Kidney (tissue), 14 donors: Measurements from ENCODE around the gene EMX1. TPM values are rescaled to one million over a fixed set of nuclear protein-coding genes. Genes with fewer than 3 reads are reported as not detected.

Experiments used
- DNase-seq, 5 donors: peaks; one replicate each; pipeline ENCODE4 v3.0.0-alpha.2; 2013 to 2020
- FAIRE-seq: peaks from 2 replicates; lab custom pipeline; 2012; peaks lifted over from hg19 to GRCh38; lab: Jason Lieb, UNC
- H3K27ac ChIP-seq, 2 donors: one replicate each; pipeline ENCODE4 v1.7.0; 2013; ENCODE audit warnings: low read depth in 2 of 2, low read length in 2 of 2, inconsistent platforms in 1 of 2
- H3K27me3 ChIP-seq: one replicate; pipeline ENCODE4 v1.7.1; 2013; ENCODE audit warnings: low read length, inconsistent platforms; ENCODE audit not compliant: control insufficient read depth, insufficient read depth
- H3K36me3 ChIP-seq, 3 donors: one replicate each; pipeline versions ENCODE4 v1.7.0 to v1.7.1; 2013; ENCODE audit warnings: low read length in 3 of 3, control low read depth in 1 of 3, inconsistent platforms in 1 of 3; ENCODE audit not compliant: insufficient read depth in 3 of 3, control insufficient read depth in 2 of 3
- H3K4me1 ChIP-seq, 3 donors: one replicate each; pipeline versions ENCODE4 v1.7.0 to v1.7.1; 2013; ENCODE audit warnings: low read length in 3 of 3, inconsistent platforms in 1 of 3, low read depth in 1 of 3; ENCODE audit not compliant: control insufficient read depth in 2 of 3, insufficient read depth in 2 of 3
- H3K4me3 ChIP-seq, 3 donors: one replicate each; pipeline versions ENCODE4 v1.7.0 to v1.8.1; 2013; ENCODE audit warnings: low read length in 3 of 3, control low read depth in 1 of 3, inconsistent platforms in 1 of 3
- H3K9ac ChIP-seq, 3 donors: one replicate each; pipeline versions ENCODE4 v1.7.0 to v1.7.1; 2013; ENCODE audit warnings: low read length in 3 of 3, control low read depth in 1 of 3, inconsistent platforms in 1 of 3
- H3K9me3 ChIP-seq, 3 donors: one replicate each; pipeline versions ENCODE4 v1.7.0 to v1.7.1; 2013; ENCODE audit warnings: low read length in 3 of 3, control low read depth in 1 of 3, inconsistent platforms in 1 of 3; ENCODE audit not compliant: control insufficient read depth in 2 of 3, insufficient read depth in 1 of 3
- intact Hi-C: fragments of 100-400 bp; cut with DNase I; formaldehyde crosslinking; loops from one replicate; pipeline ENCODE4 v1.11.1; 2022
- polyA plus RNA-seq: library from polyadenylated mRNA; stranded (reverse); fragments of 350-450 nt; fragmentation: Illumina TruSeq; extraction: RNeasy Lipid Tissue Mini Kit (QIAGEN cat#74804); gene quantifications from one replicate; pipeline ENCODE4 v1.2.3, GENCODE V29; 2014; ENCODE audit warnings: low read depth, low replicate concordance; ENCODE audit not compliant: insufficient read depth
- total RNA-seq: library from RNA; stranded (reverse); fragmentation: NEBNext Ultra II Directional; extraction: Animal tissue kit (Norgen Biotek cat#: 25700); gene quantifications from one replicate; pipeline ENCODE4 v1.2.1, GENCODE V29; 2021
- TF ChIP-seq, protein P1 (sequence below): IDR thresholded peaks from 3 replicates; pipeline ENCODE4 v1.5.1; 2012; ENCODE audit warnings: mild to moderate bottlenecking, moderate library complexity, borderline replicate concordance; ENCODE audit not compliant: insufficient read depth; ENCODE audit errors: extremely low read depth
- donor health status: control.
- donor health status: control.
- donor health status: control.
- donor health status: control.
- donor health status: control.
- donor health status: DM: yes; HTN: yes; CAD: no.
- donor health status: Normal renal cell carcinoma (clear cell type).

EMX1 gene
- total and polyA plus RNA-seq, 2 donors from 2014 or later, result 19.6 to 132 TPM

DNA sequence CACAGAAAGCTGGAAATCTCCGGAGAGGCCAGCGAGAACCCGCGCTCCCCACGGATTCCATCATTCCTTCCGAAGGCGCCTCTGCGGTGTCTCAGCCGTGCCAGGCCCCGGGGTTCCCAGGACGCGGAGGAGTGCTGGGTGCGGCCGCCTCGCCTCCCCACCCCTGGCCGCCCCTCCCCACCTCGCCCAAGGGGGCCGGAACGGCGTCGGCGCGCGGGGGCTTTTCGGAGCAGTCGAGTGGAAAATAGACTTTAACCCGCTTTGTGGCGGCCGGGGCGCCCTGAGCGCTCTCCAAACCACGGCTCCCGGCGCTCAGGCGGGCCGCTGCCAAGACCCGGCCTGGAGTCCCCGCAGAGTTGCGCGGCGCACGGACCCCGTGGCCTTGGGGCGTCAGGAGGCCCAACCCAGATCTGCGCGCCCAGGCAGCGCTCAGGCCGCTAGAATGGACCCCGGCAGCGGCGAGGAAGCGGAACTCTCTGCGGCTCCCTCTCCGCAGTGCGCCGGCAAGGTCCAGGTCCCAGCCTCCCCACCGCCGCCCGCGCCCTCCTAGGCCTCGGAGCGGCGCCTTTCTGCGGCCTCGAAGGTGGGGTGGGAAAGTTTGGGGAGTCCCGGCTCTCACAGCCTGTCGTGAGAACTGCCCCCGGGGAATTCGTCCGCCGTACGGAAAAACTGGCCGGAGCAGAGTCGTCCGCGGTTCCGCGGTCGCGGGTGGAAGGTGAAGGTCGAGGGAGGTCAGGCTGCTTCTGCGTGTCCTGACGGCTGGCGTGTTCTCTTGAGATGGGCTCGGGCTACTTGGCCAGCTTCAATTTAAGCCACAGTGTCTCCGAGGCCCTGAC lies 1.2 kb upstream of the EMX1 start:
- H3K27ac ChIP-seq, result peak overlapping the region; percentile 93 to 94
- TF ChIP-seq, protein P1, sequence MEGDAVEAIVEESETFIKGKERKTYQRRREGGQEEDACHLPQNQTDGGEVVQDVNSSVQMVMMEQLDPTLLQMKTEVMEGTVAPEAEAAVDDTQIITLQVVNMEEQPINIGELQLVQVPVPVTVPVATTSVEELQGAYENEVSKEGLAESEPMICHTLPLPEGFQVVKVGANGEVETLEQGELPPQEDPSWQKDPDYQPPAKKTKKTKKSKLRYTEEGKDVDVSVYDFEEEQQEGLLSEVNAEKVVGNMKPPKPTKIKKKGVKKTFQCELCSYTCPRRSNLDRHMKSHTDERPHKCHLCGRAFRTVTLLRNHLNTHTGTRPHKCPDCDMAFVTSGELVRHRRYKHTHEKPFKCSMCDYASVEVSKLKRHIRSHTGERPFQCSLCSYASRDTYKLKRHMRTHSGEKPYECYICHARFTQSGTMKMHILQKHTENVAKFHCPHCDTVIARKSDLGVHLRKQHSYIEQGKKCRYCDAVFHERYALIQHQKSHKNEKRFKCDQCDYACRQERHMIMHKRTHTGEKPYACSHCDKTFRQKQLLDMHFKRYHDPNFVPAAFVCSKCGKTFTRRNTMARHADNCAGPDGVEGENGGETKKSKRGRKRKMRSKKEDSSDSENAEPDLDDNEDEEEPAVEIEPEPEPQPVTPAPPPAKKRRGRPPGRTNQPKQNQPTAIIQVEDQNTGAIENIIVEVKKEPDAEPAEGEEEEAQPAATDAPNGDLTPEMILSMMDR, result peak; percentile 2
- H3K27me3 ChIP-seq, result peaks cover 54% of the 10 kb centered on the region
- H3K36me3 ChIP-seq, result peaks cover 0 to 10% (median 0%) of the 10 kb centered on the region in 3 donors
- peak overlapping the region; percentile 6 to 80 (median 61) for H3K4me3 ChIP-seq
- peaks cover 0 to 16% (median 14%) of the 10 kb centered on the region in 3 donors for H3K4me1 ChIP-seq
- intact Hi-C loops, result no loop called here
- H3K9ac ChIP-seq, result peak overlapping the region in 2 of 3 donors; percentile 46 to 53
- no peaks in the 10 kb centered on the region for H3K9me3 ChIP-seq
- DNase-seq (peak; percentile 78 to 85 (median 83)), FAIRE-seq (no peak)

DNA sequence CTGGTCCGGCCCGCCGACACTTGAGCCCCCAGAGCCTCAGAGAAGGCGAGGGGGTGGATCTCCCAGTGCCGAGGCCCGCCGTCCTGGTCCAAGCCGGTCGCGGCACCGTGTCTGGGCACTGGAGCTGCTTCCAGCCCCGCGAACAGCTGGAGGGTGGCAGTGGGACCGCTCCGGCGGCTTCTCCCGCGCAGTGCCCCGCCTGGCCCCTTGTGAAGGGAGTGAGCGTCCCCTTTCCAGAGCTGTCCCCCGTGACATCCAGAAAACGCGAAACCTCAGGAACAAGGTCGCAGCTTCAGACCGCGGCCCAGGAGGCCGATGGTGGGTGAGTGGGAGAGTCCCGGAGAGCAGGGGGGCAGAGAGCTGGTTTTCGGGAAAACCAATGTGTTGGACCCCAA lies 579 bp upstream of the EMX1 start:
- TF ChIP-seq, protein P1, result no peak
- FAIRE-seq, result no peak

DNA sequence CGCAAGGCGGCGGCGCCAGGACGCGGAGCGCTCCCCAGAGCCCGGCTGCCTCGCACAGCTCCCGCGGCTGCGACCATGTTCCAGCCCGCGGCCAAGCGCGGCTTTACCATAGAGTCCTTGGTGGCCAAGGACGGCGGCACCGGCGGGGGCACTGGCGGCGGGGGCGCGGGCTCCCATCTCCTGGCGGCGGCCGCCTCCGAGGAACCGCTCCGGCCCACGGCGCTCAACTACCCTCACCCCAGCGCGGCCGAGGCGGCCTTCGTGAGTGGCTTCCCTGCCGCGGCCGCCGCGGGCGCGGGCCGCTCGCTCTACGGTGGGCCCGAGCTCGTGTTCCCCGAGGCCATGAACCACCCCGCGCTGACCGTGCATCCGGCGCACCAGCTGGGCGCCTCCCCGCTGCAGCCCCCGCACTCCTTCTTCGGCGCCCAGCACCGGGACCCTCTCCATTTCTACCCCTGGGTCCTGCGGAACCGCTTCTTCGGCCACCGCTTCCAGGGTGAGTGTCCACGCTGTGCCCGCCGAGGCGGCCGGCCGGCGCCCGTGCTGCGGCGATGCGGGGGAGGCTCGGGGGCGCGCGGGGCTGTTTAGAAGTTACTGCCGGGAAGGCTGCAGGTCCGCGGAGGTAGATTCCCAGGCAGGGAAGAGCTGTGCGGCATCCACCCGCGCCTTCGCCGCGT lies 696 bp downstream of the EMX1 start:
- peaks cover 0 to 19% (median 0%) of the 10 kb centered on the region in 3 donors for H3K36me3 ChIP-seq
- H3K4me3 ChIP-seq, result peak overlapping the region; percentile 44 to 71 (median 66)
- intact Hi-C loops, result no loop called here
- TF ChIP-seq, protein P1, result no peak
- DNase-seq (peak in 3 of 5 donors; percentile 35 to 63 (median 47)), FAIRE-seq (no peak)
- H3K27ac ChIP-seq, result peak overlapping the region; percentile 75 to 89
- no peaks in the 10 kb centered on the region for H3K9me3 ChIP-seq
- H3K9ac ChIP-seq, result peak overlapping the region in 2 of 3 donors; percentile 20 to 65
- peaks cover 0 to 15% (median 14%) of the 10 kb centered on the region in 3 donors for H3K4me1 ChIP-seq
- H3K27me3 ChIP-seq, result peaks cover 67% of the 10 kb centered on the region

More for the DNA sequence above, 579 bp upstream of the EMX1 start:
- Histone ChIP-seq H3K27ac (peak overlapping the region; percentile 93 to 94), H3K4me3 (peak overlapping the region; percentile 33 to 80 (median 61)), H3K4me1 (peaks cover 0 to 15% (median 14%) of the 10 kb centered on the region in 3 donors), H3K9ac (peak overlapping the region in 2 of 3 donors; percentile 46 to 53), H3K9me3 (no peaks in the 10 kb centered on the region), H3K27me3 (peaks cover 59% of the 10 kb centered on the region), H3K36me3 (peaks cover 0 to 16% (median 0%) of the 10 kb centered on the region in 3 donors)
- peak in 1 of 5 donors; percentile 48 for DNase-seq
- intact Hi-C loops, result no loop called here
